GM19463 (cell line): Measurements from ENCODE around the gene UBXN7.
"Not testable (repeated sequence)": the region's sequence is repeated elsewhere in the genome, so short reads cannot be mapped to it uniquely, and the experiment has no call there.

Experiments used
- ATAC-seq: cut with Tn5 transposase; IDR thresholded peaks from one replicate; pipeline ENCODE4 v1.9.1; 2021; ENCODE audit warnings: mild to moderate bottlenecking, moderate library complexity; ENCODE audit not compliant: unreplicated experiment

UBXN7 gene

DNA sequence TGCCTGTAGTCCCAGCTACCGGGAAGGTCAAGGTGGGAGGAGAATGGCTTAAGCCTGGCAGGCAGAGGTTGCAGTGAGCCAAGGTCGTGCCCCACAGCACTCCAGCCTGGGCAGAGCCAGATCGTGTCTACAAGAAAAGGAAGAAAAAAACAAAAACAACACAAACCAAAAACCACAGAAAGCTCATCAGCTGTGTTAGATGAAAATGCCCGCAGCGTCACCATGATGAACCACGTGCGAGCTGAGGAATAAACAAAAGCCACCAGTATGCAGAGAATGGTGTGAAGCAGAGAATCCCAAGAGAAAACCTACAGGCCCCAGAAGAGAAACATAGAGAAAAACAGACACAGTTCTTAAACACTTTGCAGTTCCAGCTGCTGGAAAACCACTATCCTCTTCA, 74.3 kb downstream of the UBXN7 start:
- no peak for ATAC-seq

DNA sequence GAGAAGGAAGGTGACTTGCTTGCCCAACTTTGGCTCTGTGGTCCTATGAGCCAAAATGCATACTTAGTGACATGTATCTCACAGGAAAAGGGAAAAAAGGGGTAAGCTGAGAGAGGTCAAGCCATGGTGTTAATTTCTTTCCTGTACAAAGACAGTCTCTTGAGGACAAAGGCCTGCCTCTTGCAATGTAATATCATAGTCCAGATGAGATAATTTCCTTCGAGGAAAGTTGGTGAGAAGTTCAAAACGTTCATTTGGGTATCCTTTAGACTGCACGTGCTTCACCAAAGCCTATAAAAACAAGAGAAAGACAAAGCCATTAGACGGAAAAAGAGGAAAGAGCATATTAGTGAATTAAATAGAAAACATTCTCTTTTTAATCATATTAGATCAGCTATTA, 75.7 kb downstream of the UBXN7 start:
- ATAC-seq: no peak

DNA sequence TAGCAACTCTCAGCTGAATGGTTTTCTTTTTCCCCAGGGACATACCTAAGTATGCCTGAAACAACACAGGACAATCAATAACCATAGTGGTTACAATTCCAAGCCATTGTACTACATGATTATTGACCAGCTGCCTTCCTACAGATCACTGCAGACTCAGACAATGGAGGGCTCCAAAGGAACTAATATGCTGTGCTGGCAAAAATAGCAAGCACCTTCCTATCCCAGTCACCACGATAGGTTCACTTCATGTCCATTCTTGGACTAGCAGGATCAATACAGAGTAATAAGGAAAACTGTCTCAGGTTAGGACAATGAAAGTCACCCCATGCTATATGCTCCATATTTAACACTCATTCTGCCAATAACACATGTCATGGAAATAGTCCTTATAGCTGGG, 76.6 kb downstream of the UBXN7 start:
- no peak for ATAC-seq

DNA sequence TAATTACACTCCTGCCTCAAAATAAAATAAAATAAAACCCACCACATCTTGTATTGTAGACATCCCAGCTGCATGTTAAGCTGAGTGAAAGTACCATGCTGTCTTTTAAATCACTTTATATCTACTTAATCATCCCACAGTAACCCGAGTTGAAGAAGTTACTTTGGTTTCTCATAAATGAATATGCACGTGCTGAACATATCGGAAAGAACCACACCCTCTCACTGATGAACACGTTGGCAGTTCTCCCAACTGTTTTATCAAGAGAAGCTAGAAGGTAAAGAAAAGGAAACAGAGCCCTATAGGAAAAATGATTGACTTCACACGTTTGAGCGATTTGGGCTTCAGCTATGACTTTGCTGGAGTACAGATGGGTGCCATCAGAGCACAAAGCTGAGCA, 78.1 kb downstream of the UBXN7 start:
- ATAC-seq: no peak

DNA sequence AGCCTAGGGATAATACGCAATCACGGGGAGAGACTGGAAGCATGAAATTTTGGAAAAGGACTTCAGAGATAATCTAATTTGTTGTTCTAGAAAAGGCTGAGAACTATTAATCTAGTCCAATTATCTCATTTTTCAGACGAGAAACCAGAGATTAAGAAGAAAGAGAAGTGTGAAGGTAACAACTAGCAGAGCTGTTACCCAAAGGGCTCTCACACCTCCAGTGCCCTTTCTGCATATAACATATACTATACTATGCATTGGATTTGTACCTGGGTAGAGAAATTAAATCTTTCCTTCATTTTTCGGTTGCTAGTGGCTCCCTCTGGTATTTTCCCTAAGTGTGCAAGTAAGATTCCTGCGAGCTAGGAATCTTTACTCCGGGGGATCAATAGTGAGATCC, 80.7 kb downstream of the UBXN7 start:
- no peak for ATAC-seq

DNA sequence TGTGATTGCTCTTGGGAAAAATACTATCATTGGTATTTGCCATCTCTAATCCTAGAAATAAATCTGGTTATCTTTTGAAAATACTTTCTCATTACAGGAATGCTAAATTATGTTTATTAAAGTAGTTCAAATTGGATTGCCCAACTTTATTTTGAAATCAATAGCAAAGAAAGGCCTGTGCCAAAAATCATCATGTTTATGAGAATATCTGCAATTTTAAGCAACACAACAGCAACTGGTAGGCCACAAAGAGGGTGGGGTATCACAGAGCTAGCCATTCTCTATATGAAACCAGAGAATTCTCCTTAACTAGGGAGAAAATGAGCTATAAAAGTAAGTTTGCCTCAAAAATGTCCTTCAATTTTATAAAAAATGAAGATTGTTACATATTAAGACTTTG, 82.2 kb downstream of the UBXN7 start:
- ATAC-seq: no peak

DNA sequence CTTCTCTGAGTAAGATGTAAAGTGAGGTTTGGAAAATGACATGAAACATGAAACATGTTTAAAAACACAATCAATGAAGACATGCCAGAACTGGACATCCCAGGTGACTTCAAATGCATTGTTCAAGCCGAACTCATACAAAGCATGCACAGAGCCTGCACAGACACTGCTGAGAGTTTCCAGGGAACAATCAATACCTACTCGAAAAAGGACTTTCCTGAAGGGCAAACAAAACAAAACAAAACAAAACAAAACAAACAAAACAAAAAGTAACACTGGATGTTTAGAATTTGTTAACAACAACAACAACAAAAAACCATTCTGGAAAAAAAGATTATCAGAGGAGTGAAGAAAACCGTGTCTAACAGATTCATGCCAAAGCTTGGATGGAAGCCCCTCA, 83.5 kb downstream of the UBXN7 start:
- no peak for ATAC-seq

DNA sequence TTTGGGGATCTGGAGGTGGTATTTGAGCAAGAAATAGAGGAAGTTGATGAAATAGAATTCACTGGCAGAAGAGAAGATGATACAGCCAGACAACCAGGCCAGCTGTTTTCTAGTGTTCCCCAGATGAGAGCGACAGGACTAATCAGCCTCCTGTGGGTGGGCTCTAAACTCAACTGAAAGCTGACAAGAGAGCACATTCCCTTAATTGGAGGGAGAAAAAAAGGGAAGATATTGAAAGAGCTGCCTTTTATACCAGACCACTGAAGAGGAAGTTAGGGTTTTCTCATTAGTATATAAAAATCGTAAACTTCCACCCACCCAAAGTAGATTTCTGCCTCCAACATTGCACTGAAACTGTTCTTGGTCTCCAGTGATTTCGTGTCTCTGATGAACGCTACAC, 87.6 kb downstream of the UBXN7 start:
- no peak for ATAC-seq

DNA sequence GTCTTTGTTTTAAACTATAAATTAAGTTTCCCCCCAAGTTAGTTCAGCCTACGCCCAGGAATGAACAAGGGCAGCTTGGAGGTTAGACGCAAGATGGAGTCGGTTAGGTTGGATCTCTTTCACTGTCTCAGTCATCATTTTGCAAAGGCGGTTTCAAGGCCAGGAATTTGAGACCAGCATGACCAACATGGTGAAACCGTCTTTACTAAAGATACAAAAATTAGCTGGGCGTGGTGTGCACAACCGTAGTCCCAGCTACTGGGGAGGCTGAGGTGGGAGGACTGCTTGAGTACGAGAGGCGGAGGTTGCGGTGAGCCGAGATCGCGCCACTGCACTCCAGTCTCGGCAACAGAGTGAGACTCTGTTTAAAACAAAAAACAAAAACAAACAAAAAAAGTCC, 88.3 kb downstream of the UBXN7 start:
- ATAC-seq: not testable (repeated sequence)

DNA sequence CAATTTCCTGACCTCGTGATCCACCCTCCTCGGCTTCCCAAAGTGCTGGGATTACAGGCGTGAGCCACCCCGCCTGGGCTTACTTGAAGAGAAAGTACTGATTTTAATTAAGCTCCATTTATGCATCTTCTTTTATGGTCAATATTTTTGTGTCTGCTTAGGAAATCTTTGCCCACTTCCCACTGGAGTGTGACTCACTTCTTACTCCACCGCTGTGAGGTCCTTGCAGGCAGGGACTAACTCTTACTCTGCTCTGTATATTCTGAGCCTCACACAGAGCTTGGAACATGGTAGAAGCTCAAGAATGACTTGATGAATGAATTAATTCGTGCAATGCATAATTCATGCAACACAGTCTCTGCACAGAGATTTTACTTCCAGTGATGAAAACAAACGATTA, 91.1 kb downstream of the UBXN7 start:
- ATAC-seq: no peak

DNA sequence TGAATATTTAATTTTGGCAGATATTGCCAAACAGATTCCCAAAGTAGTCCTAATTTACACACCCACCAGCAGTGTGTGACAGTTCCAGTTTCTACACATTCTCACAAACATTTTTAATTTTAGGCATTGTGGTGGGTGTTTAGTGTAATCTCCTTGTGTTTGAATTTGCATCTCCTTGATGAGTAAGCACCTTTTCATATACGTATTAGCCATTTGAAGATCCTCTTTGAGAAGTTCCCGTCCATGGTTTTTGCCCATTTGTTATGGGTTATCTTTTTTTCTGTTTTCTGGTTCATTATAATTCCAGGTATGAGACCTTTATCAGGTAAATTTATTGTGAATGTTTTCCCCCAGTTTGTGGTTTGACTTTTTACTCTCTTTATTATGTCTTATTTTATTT, 91.8 kb downstream of the UBXN7 start:
- no peak for ATAC-seq

DNA sequence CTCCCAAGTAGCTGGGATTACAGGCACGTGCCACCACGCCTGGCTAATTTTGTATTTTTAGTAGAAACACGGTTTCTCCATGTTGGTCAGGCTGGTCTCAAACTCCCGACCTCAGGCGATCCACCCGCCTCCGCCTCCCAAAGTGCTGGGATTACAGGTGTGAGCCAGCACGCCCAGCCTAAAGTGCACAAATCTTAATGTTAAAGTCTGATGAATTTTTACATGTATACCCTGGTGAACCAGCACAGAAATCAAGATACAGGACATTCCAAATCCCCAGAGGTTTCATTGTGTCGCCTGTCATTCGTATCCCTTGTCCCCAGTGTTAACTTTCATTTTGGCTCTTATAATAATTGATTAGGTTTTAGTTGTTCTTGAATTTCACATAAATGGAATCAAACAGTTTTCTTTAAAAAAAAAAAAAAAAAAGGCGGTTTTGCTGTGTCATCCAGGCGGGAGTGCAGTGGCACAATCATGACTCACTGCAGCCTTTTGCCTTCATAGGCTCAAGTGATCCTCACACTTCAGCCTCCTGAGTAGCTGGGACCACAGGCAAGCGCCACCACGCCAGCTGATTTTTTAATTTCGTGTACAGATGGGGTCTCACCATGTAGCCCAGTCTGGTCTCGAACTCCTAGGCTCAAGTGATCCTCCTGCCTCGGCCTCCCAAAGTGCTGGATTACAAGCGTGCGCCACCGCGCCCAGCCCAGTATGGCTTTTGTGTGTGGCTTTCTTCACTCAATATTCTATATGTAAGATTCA, 92.6 kb downstream of the UBXN7 start:
- no peak for ATAC-seq

DNA sequence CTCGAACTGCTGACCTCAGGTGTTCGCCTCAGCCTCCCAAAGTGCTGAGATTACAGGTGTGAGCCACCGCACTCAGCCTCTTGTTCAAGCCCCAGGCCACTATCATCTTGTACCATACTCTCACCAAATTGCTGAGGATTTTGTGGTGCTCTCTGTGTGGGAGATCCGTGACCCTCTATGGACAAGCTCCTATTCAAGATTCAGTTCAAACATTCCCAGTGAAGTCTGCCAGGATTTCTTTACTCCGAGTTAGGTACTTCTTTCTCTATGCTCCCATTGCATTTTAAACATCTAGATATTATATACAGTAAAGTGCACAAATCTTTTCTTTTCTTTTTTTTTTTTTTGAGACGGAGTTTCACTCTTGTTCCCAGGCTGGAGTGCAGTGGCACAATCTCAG, 93.2 kb downstream of the UBXN7 start:
- ATAC-seq: no peak

DNA sequence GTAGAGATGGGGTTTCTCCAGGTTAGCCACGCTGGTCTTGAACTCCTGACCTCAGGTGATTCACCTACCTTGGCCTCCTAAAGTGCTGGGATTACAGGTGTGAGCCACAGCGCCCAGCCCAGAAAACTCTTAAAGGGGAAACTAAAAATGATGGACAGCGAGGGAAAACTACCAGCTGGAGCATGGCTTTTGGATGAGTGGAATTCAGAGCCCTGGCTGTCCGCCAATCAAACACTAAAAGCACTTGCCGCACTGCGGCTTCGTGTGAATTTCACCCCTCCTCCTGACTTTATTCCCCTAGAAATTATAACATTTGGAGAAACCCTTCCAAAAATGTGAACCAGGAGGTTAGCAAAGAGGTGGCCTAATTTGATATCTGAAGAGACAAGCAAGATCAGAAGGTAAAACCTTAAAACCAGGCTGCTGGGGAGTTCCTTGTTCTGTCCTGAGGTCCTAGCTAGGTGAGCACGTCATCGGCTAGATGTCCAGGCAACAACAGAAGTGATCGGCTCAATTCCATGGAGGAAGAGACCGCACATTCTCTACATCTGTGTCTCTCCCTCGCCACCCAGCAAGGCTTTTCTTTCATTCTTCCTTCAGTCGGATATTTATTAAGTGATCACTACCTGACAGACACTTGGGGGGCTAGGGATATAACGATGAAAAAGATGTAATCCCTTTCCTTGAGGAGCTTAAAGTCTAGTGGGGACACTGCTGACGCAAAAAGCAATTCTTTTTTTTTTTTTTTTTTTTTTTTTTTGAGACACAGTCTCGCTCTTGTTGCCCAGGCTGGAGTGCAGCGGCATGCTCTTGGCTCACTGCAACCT, 95.7 kb downstream of the UBXN7 start:
- ATAC-seq: no peak

DNA sequence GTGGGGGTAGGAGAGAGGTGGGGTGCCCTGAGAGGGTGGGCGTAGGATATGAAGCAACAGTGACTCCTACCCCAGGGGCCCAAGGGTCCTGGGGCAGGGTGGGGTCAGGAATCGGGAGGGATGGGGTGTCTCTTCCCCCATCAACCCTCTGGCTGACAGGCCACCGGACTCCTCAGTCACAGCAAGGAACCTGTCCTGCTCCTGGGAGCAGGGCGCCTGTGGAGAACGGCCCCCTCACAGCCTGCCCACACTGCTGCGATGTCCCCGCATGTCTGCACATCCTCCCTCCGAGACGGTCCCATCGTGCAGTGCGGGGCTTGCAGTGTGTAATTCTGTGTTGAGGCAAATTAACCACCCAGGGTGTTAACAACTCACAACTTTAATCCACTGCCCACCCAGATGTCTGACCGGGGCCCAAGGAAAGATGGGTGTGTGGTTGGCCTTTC, 96.7 kb downstream of the UBXN7 start:
- ATAC-seq: no peak

DNA sequence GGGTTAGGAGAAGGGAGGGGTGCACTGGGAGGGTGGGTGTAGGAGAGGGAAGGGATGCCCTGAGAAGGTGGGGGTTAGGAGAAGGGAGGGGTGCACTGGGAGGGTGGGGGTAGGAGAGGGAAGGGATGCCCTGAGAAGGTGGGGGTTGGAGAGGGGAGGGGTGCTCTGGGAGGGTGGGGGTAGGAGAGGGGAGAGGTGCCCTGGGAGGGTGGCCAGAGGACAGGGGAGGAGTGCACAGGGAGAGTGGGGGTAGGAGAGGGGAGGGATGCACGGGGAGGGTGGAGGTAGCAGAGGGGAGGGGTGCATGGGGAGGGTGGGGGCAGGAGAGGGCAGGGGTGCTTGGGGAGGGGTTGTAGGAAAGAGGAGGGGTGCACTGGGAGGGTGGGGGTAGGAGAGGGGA, 97.2 kb downstream of the UBXN7 start:
- ATAC-seq: no peak

DNA sequence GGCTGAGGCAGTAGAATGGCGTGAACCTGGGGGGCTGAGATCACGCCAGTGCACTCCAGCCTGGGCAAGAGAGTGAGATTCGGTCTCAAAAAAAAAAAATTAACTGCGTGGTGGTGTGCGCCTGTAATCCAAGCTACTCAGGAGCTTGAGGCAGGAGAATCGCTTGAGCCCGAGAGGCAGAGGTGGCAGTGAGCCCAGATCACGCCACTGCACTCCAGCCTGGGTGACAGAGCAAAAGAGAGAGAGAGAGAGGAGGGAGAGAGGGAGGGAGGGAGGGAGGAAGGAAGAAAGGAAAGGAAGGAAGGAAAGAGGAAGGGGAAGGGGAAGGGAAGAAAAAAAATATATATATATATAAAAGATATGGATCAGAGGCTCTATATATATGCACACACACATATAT, 100.1 kb downstream of the UBXN7 start:
- no peak for ATAC-seq

DNA sequence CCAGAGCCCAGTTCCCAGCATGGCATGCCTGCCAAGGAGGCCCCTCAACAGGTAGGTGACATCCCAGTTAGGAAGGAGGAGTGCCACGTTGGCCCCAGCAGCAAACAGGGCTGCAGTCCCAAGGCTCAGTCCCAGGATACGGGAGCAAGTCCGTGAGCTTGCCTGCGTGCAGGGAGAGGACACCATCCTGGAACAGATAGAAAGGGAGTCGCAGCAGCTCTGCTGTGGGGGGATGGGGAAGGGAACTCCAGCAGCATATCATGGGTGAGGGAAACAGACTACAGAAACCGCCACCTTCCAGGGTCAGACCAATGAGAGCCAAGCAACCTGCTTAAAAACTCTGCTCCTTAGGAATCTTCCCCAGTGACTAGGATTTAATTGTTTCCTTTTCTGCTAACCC, 104.8 kb downstream of the UBXN7 start:
- no peak for ATAC-seq

DNA sequence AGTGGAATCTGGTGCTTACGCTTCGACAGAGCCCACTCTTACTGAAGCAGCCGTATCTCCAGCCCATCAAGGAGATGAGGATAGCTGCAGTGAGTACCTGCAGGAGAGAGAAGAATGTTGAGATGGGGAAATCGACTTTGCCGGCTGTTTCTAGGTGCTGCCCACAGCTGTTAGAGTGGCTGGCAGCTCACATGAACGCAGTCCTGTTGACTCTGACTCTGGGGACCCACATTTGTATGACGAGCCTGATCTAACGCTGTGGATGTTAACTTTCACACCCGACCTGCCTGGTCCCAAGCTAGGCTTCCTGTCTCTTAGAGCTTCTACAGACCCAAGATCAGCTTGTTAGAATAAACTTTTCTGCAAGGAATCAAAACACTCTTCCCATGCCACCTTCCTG, 105.3 kb downstream of the UBXN7 start:
- no peak for ATAC-seq

DNA sequence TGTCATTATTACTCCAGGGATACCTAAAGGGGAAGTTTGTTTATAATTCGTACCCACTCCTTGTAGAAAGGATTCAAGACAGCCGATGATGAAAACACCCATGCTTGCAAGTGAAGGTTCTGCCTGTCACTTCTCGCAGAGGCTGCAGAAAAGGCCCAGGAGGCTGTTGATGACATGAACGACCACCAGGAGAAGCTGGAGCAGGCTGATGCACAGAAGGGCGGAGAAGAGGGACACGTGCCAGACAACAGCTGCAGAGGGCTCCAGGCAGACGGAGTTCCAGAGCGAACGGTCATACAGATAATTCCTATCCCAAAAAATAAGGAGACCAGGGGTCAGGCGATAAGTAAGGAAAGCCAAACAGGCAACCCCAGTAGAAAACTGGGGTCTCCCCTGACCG, 108.5 kb downstream of the UBXN7 start:
- no peak for ATAC-seq

DNA sequence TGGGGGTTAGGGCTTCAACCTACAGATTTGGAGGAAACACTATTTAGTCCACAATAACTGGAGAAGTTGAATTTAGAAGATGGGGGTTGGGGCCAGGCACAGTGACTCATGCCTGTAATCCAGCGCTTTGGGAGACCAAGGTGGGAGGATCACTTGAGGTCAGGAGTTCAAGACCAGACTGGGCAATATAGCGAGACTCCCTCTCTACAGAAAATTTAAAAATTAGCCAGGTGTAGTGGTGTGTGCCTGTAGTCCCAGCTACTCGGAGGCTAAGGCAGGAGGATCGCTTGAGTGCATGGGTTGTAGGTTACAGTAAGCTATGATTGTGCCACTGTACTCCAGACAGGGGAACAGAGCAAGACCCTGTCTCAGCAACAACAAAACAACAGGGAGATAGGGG, 109.2 kb downstream of the UBXN7 start:
- no peak for ATAC-seq

DNA sequence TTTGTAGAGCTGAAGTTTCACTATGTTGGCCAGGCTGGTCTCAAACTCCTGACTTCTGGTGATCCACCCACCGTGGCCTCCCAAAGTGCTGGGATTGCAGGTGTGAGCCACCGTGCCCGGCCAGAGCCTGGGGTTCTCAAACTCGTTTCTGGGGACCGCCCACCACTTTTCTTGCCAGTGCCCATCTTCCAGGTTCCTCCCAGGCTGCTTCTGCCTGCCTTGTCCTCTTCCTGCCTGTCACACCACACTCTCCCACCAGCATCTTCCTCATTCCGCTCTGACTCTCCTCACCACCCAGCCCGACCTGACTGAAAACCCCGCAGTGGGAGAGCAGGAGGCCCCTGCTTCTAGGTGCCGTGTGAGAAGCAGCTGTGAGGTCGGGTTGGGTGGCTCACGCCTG, 111.1 kb downstream of the UBXN7 start:
- no peak for ATAC-seq
